ENCODE results near the gene KISS1R.
A peak's percentile ranks its signal among the peaks of the same experiment; 100 is the strongest.

KISS1R gene

DNA sequence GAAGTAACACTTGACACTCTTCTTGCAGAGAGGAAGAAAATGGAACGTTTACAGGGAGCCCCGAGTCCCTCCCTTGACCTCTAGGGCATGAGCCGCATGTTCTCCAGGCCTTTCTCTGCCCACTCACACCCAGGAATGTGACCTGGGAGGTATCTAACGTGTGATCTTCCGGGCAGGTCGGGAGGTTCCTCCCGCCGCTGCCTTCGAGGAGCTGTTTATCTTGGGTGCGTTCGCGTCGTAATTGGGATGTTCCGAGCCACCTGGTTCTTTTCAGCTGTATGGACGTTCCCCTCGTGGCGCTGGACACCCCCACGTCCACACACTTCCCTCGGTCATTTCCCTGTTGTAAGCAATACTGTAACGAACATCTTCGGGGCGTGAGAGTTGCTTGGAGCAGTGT is 22.3 kb downstream of the KISS1R start:
- no peak for DNase-seq (ENCODE audit: low spot score)

GRCh38 chr19:939922-940321 is 22.8 kb downstream of the KISS1R start:
- no peak for DNase-seq (ENCODE audit: low spot score)

GRCh38 chr19:940591-941291 is 23.6 kb downstream of the KISS1R start:
- DNase-seq (ENCODE audit: low spot score), result no peak

DNA sequence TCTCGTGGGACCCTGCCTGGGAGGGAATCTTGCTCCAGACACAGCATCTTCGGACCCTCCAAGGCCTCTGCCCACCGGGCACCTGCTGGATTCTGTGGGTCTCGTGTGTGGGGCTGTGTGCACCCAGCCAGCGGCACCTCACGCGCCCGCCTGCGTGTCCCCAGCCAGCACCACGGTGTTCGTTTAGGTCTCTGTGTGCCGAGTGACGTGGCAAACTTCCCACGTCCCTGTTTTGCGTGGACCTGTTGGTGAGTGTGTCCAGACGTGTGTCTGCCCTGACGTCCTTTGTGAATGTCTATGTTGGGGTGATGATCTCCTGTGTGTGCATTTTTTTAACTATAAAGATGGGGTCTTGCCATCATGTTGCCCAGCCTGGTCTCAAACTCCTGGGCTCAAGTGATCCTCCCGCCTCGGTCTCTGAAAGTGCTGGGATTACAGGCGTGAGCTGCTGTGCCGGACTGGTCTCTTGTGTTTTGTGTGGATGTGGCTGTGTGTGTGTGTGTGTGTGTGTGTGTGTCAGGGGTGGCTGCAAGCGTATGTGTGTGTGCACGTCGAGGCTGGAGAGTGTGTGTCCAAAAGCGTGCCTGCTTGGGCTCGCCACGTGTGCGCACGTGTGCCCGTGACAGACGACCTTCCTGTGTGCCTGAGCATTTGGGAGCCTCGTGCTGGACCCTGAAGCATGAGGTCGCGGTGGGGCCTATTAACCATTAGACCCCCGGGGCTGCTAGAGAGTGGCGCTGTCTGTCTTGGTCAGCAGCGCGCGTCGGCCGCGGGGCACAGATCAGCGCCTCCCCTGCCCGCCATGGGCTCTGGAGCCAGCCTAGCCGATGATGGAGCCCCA is 24.4 kb downstream of the KISS1R start:
- DNase-seq (ENCODE audit: low spot score), result no peak

DNA sequence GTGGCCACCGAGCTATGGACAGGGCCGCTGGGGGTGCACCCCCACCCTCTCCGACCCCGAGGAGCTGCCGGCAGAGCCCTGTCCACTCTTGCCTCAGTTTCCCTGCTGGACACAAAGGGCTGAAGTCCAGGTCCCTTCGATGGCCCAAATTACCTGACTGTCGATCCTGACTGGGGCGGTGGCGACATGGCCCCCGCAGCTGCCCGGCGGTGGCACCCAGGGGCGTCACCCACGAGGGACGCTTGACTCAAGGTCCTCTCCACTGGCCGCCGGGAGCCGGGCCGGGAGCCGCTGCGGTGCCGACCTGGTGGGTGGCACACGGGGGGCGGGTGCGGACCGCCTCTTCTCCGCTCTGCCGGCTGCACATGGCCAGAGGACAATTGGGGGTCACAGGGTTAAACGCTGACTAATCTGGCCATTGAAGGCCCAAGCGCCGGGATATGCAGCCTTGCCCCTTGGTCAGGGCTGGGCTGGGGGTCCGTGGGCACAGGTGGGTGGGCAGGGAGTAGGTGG is 25.1 kb downstream of the KISS1R start:
- no peak for DNase-seq (ENCODE audit: low spot score)

GRCh38 chr19:943551-944170 is 26.5 kb downstream of the KISS1R start:
- DNase-seq (ENCODE audit: low spot score), result no peak

GRCh38 chr19:944171-944567 is 27.0 kb downstream of the KISS1R start:
- no peak for DNase-seq (ENCODE audit: low spot score)

GRCh38 chr19:944663-945241 is 27.6 kb downstream of the KISS1R start:
- no peak for DNase-seq (ENCODE audit: low spot score)

DNA sequence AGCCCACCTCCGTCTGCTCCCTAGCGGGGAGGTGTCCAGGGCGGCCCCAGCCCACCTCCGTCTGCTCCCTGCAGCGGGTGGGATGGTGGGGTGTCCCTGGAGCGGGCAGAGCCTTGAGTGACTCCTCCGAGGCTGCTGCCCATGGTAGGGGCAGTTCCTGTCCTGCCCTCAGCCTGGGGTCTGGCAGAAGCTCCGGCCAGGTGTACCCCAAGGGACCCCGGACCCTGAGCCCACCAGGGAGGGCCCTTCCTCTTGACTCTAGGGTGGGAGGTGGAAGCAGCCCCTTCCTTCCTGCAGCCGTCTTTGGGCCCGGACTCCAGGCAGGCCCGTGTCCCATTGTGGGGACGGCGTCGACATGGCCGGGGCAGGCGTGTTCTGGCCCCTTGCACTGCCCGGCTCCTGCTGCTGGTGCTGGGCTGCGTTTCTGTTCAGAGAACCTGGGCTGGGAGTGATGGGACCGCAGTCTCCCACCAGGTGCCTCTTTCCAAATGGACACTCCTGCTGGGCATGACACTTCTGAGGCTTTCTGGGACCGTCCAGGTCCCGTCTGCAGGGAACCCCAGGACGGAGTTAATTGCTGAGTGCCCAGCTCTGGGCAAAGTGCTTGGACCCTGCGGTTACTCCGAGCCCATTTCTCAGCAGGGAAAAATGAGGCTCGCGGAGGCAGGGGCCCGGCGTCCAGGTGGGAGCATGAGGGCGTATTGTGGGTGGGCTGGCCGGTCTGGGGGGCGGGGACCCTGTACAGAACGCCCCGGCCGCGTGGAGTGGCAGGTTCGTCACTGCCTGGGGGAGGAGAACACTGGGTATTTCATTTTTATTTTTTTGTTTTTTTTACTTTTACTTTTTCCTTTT is 28.5 kb downstream of the KISS1R start:
- no peak for DNase-seq (ENCODE audit: low spot score)

DNA sequence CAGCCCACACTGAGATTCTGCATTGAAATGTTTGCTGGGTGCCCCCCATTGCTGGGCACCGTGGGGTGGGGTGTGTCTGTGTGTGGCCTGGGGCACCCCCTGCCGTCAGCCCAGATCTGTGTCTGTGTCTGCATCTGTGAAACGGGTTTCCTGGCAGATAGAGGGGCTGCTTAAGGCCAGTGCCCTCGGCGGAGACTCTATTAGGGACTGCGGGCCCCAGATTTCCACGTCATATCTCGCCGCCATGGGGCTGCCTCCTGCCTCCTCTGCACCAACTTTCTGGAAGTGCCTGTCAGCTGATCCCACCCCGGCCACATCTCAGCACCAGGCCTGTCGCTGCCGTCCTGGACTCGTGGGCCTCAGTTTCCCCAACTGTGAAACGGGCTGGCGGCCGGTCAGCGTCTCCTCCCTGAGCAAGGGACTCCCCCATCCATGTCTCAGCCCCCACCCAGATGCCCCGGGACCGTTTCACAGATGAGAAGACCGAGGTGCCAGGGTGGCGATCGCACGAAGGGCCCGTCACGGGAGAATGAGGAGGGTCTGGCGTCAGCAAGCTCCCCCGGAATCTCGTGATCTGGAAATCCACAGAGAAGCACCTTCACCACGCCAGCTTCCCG is 30.1 kb downstream of the KISS1R start:
- DNase-seq (ENCODE audit: low spot score), result no peak

DNA sequence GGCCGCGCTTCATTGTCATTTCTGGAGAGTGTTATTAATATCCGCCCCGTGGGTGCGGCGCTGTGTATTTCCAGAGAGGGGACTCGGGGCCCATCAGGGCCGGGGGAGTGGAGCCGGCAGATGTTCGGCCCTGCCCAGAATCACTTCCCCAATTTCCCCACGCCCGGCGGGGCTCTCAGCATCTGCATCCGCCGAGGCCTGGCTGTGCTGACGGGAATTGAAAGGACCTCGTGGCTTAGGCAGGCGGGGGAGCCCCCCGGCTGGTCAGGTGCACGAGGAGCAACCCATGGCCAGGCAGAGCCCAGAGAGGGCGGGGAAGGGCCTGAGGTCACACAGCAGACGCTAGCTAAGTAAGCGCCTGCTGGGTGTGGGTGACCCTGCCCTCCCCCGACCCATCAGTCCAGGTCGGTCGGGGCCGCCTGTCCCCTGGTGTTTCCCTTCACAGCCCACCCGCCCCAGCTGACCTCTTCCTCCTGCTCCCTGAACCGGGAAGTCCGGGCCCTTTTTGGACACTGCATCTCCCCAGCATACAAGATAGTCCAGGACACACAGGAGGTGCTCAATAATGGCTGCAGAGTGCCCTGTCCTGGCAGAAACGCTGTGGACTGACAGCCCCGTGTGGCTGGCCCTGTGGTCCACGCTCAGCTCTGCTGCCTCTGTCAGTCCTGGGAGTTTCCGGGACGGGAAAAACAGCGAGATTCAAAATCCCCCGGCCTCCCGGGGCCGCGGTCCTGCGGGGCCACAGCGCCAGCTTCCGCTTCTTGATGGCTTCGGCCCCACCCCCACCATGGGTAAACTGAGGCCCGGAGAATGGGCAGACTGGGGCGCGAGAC is 30.8 kb downstream of the KISS1R start:
- no peak for DNase-seq (ENCODE audit: low spot score)

- DNase-seq (ENCODE audit: low spot score), result no peak
Measured at GRCh38 chr19:948842-949496, 31.8 kb downstream of the KISS1R start.

- DNase-seq (ENCODE audit: low spot score), result no peak
Measured at GRCh38 chr19:950352-951066, 33.4 kb downstream of the KISS1R start.

DNA sequence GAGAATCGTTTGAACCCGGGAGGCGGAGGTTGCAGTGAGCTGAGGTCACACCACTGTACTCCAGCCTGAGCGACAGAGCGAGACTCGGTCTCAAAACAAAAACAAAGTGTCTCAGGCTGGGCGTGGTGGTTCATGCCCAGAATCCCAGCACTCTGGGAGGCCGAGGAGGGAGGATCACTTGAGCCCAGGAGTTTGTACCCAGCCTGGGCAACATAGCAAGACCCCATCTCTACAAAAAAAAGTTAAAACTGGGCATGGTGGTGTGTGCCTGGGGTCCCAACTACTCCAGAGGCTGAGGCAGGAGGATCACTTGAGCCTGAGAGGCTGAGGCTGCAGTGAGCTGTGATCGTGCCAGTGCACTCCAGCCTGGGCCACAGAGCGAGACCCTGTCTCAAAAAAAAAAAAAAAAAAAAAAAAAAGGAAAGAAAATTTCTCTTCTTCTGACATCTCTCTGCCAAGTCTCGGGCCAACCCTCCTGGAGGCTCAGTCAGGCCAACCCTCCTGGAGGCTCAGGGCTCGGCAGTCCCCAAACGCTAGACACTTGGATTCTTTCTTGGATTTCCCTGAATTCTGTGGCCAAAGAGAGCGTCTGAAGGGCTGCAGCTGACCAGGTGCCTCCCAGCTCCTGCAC is 35.0 kb downstream of the KISS1R start:
- no peak for DNase-seq (ENCODE audit: low spot score)

- DNase-seq (ENCODE audit: low spot score), result peak; percentile 98
Measured at GRCh38 chr19:952680-953444, 35.7 kb downstream of the KISS1R start.

DNA sequence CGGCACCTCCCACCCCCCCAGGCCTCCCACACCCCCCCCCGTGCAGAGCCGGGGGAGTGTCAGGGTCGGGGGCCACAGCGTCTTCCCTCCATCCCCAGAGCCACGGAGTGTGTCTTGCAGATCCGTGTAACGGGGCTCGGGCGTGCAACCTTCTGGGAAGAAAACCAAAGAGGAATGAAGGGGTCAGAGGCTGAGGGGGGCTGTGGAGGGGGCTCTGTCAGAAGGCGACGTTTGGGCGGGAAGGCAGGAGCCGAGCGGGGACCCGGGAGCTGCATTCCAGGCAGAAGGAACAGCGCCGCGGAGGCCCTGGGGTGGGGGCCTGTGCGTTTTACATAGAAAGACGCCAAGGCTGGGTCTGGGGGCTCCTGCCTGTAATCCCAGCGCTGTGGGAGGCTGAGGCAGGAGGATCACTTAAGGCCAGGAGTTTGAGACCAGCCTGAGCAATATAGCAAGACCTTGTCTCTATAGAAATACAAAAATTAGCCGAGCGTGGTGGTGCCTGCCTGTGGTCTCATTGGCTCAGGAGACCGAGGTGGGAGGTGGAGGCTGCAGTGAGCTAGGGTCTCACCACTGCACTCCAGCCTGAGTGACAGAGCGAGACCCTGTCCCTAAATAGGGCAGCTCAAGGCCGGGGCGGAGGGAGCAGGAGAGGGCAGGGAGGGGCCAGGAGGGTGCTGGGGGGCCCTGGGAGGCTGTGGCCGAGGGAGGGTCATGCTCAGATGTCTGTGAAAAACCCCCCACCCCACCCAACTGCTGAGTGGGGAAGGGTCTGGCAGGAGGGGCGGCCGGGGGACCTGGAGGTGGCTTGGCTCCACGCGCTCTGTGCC is 36.5 kb downstream of the KISS1R start:
- DNase-seq (ENCODE audit: low spot score), result no peak

- DNase-seq (ENCODE audit: low spot score), result no peak
Measured at GRCh38 chr19:954272-954671, 37.1 kb downstream of the KISS1R start.
